ENCODE measurements around the gene FBRSL1.
A peak's percentile ranks its signal among the peaks of the same experiment; 100 is the strongest.

Gene FBRSL1

GRCh38 chr12:132550014-132550802 lies 60.3 kb downstream of the FBRSL1 start:
- no peak for TF ChIP-seq CTCF (IDR thresholded peaks at IDR 0.05; ENCODE audit: extremely low read depth, missing control alignments)
- DNase-seq (ENCODE audit: low spot score) = no peak

GRCh38 chr12:132550830-132551640 lies 61.1 kb downstream of the FBRSL1 start:
- TF ChIP-seq CTCF (IDR thresholded peaks at IDR 0.05; ENCODE audit: extremely low read depth, missing control alignments) = no peak
- DNase-seq (ENCODE audit: low spot score) = no peak

- no peak for DNase-seq (ENCODE audit: low spot score)
- no peak for TF ChIP-seq CTCF (IDR thresholded peaks at IDR 0.05; ENCODE audit: extremely low read depth, missing control alignments)
Measured at GRCh38 chr12:132551641-132552031, 61.7 kb downstream of the FBRSL1 start.

GRCh38 chr12:132554845-132555630 lies 65.1 kb downstream of the FBRSL1 start:
- no peak for DNase-seq (ENCODE audit: low spot score)
- TF ChIP-seq CTCF (IDR thresholded peaks at IDR 0.05; ENCODE audit: extremely low read depth, missing control alignments) = peak; percentile 23

GRCh38 chr12:132555686-132556085 lies 65.7 kb downstream of the FBRSL1 start:
- DNase-seq (ENCODE audit: low spot score) = no peak
- no peak for TF ChIP-seq CTCF (IDR thresholded peaks at IDR 0.05; ENCODE audit: extremely low read depth, missing control alignments)

GRCh38 chr12:132556216-132556615 lies 66.3 kb downstream of the FBRSL1 start:
- TF ChIP-seq CTCF (IDR thresholded peaks at IDR 0.05; ENCODE audit: extremely low read depth, missing control alignments) = no peak
- no peak for DNase-seq (ENCODE audit: low spot score)
